Activated CD8-positive, alpha-beta memory T cell treated with anti-CD3 and anti-CD28 coated beads for 36 hours (primary cell): ENCODE data around the gene PDX1. TPM values are rescaled to one million over a fixed set of nuclear protein-coding genes. Genes with fewer than 3 reads are reported as not detected.

Source experiments
- CTCF ChIA-PET: fragments of 350-600 bp; sonication (Branson Sonifier 250); formaldehyde crosslinking; loops from one replicate; lab custom pipeline; 2021; ENCODE audit warnings: antibody characterized with exemption; lab: Charles Lee
- POLR2A ChIA-PET: fragments of 350-600 bp; sonication (Branson Sonifier 250); formaldehyde crosslinking; loops from one replicate; lab custom pipeline; 2021; ENCODE audit warnings: antibody characterized with exemption; lab: Charles Lee
- total RNA-seq, 2 experiments: library from RNA; stranded (reverse); gene quantifications; one replicate each; pipeline ENCODE4 v1.2.3, GENCODE V29; 2021

Gene PDX1
- total RNA-seq, 2 experiments from 2014 or later = not detected

DNA sequence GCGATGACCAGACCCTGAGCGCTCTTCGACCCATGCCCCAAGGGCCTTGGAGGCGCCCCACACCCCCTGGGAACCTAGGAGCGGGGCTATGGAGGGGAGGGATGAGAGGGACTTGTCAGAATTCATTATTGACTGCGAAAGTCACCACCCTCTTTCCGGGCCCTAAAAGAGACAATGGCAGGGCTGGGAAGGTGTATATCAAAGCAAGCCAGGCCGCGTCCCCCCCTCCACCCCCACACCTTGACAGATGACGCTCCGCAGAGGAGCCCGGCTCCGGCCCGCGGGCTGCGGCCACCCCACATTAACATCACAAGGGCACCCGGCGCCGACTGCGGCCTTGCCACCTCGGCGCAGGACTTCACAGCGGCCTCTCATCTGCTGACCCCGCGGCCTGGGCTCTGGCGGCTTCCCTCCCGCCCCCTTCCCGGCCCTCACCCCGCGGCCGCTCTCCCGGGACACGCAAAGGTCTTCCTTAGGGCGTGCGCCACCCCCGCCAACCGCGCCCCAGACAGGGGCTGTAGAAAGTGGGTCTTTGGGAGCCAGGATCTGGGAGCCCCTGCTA, 46.9 kb downstream of the PDX1 start:
- ChIA-PET CTCF (interaction anchor here (1.0 kb wide), 1 partner anchor 13 kb away, joined by 3 read pairs; no protein-coding TSS in a partner anchor), POLR2A (no interaction called here)

DNA sequence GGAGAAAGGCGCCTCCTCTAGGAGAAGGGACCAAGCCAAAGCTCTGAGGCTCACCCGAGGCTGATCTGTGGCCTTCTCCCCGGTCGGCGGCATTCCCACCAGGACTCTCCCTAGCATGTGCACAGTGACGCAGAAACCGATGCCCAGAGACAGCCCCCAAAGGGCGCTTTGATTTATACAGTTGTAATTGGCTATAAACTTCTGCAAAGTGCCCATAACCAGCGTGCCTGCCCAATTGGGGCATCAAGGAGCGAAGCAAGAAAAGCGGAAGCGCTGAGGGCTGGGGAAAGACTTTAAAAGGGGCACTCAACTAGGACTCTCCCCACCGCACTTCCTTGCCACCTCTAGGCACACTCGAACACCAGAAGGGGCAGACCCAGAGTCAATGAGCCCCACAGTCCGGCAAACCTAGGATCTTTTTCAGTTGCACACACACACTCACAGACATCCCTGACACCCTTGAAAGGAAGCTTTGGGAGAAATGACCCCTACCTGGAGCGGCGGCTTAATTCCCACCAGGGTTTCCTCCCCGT, 47.5 kb downstream of the PDX1 start:
- CTCF ChIA-PET = interaction anchor here (1.0 kb wide), 1 partner anchor 13 kb away, joined by 3 read pairs; no protein-coding TSS in a partner anchor
- POLR2A ChIA-PET = no interaction called here

DNA sequence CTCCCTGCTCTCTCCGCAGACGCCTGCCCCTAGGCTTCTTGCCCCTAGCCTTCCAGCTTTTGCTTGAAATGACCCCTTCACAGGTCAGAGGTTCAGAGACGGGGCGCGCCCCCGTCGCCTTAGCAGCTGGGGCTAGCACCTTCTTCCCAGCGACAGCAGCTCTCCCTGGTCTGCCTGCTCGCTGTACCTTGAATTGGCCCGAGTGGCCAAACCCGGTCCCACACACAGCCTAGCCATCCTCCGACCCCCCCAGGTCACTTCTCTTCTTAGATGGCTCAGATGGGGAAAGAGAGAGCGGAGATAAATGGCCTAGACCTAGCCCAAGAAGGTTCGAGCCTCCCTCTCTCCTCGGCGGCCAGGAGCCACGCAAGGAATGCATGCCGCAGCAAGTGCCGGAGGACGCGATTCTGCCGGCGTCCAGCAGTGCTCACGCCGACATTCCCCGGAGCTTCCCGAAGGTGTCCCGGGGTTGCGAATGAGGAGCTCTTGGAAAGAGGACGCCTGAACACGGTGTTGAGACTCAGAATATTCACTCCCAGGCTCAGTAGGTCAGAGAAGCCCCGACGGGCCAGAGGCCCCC, 48.0 kb downstream of the PDX1 start:
- ChIA-PET POLR2A (no interaction called here), CTCF (interaction anchor here (0.8 to 1.0 kb wide), 2 partner anchors 14 to 16 kb away, joined by 3 to 4 read pairs; no protein-coding TSS in a partner anchor)

DNA sequence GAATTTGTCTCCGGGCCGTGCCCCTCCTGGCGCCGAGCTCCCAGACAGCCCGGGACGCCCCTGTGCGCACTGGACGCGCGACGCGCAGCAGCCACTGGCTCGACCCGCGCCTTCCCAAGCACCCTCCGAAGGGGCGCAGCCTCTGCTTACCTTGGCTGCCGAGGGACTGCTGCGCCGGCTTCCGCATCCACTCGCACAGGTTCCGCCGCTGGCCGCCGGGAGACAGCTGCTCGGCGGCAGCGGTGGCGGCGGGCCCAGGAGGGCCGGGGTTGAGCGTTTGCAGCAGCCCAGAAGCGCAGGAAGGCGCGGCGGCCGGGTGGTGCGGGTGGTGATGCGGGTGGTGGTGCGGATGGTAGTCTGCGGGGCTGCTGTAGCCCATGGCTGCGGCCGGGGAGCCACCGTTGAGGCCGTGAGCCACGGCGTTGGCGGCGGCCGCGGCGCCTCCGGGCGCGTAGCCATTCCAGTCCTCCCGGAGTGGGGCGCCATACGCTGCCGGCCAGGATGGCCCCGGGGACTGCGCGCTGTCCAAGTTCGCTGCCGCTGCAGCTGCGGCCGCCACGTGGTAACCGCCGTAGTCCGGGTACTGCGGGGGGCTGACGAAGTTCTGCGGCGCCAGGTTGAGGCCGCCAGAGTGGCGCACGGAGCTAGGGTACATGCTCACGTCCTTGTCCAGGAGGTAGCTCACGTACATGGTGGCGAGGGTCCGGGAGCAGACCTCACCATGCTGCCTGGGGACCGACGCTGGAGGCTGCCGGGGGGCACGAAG, 48.7 kb downstream of the PDX1 start:
- ChIA-PET POLR2A (no interaction called here), CTCF (interaction anchor here (0.8 to 1.1 kb wide), 2 partner anchors 15 to 18 kb away, joined by 3 to 4 read pairs; no protein-coding TSS in a partner anchor)

DNA sequence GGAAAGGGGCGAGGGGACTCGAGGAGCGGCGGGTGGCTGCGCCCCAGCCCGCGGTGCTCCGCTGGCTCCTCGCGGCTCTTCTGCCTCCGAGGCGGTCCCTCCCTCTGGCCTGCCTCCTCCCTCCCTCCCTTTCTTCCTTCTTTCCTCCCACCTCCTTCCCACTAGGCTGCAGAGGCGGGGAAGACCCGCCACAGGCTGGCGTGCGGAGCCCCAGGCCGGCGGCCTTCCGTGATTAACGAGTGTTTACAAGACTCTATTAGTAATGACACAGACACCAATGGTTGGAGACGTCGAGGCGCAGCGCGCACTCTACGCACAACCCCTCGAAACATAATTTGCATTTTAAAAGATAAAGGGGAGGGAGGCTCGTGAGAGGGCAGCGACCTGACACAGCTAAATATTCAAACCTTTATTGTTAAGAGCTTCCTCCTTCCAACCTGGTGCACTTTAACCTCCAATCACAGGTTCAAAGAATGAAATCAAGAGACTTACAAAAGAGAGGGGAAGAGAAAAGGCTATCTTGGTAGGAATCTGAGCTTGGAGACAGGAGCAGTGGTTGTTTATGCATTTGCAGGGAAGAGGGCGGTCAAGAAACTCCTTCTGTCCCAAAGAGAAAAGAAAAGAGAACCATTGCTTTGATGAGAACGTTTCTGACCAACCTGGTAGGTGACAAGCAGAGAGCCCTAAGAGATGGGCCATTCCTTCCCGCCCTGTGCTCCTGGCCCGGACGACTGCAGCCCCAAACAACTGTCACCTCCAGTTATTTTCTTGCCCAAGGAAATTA, 49.5 kb downstream of the PDX1 start, which contains the start of gene CDX2:
CDX2 (minus strand) TSS at position 234 of the 784 bp plus-strand sequence. CDS start 309 bp downstream, outside the sequence.
- ChIA-PET POLR2A (no interaction called here), CTCF (interaction anchor here (1.1 kb wide), 1 partner anchor 17 kb away, joined by 3 read pairs; no protein-coding TSS in a partner anchor)

DNA sequence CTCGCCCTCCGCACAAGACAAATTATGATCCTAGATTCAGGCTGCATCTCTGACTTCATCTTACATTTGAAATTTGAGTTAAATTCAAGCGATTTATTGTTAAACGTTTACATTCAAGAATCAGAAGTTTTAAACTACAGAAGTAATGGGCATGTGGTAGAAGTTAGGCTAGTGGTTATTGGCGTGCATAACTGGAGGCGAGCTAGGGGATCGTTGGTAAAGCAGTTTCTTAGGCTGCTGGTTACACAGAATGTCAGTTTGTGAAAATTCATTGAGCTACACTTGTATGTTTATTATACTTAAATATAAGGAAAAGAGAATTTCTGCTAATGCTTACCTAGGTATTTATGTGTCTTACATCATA, 50.0 kb downstream of the PDX1 start:
- CTCF ChIA-PET = interaction anchor here (0.8 to 1.1 kb wide), 2 partner anchors 16 to 17 kb away, joined by 3 to 4 read pairs; no protein-coding TSS in a partner anchor
- POLR2A ChIA-PET = no interaction called here

DNA sequence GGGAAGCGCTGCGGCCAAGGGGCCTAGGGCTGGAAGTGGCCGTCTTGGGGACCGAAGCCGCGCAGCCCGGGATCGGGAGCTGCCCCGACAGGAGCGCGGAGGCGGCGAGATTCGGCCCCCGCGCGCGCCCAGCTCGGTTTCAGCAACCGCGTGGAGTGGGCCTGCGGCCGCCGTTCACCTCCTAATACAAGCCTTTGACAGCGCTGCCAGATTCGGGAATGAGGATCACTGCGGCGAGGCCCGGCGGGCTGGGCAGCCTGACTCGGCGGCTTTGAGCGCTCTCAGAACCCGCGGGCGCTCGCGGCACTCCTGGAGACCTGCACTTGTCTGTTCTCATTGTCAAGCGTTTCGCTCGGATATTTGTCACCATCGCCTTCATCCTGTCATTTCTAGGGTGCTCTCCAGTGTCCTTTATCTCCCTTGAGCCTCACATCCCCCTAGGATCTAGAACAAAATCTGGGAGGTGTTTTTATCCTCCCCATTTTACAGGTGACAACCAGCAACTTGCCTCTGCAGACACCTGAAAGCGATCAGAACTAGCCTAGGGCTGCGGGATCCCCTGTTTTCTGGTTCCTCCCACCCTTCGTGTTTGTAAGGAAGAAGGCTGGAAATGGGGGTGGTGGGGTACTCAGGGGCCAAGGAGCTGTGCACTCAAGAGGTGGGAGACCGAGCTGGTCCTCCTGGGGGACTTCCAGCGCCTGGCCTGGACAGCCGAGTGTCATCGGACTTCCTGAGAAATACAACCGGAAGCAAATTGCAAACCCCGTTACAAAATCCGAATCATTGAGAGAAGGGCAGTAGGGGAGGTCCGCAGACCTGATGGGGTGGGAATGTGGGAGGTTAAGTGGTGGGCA, 50.8 kb downstream of the PDX1 start:
- POLR2A ChIA-PET = no interaction called here
- CTCF ChIA-PET = interaction anchor here (0.8 to 1.3 kb wide), 2 partner anchors 16 to 17 kb away, joined by 3 to 4 read pairs; no protein-coding TSS in a partner anchor

DNA sequence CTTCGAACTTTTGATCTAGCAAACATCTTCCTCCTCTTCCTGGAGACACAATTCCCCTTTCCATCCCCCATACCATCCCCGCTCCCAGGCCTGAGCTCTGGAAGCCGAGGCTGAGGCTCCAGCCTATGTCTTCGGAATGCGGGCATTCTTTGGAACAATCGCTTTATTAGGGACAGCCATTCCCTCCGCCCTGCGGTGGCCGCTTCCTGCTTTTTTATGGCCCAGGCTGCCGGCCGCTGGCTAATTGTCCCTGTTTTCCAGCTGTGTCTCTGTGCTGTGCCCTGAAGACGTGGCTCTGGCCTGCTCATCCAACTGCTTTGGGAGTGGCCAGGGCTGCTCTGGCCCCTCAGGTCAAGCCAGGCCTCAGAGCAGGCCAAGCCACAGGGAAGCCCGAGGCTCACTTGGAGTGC, 51.4 kb downstream of the PDX1 start:
- ChIA-PET POLR2A (no interaction called here), CTCF (interaction anchor here (1.3 kb wide), 1 partner anchor 17 kb away, joined by 3 read pairs; no protein-coding TSS in a partner anchor)

DNA sequence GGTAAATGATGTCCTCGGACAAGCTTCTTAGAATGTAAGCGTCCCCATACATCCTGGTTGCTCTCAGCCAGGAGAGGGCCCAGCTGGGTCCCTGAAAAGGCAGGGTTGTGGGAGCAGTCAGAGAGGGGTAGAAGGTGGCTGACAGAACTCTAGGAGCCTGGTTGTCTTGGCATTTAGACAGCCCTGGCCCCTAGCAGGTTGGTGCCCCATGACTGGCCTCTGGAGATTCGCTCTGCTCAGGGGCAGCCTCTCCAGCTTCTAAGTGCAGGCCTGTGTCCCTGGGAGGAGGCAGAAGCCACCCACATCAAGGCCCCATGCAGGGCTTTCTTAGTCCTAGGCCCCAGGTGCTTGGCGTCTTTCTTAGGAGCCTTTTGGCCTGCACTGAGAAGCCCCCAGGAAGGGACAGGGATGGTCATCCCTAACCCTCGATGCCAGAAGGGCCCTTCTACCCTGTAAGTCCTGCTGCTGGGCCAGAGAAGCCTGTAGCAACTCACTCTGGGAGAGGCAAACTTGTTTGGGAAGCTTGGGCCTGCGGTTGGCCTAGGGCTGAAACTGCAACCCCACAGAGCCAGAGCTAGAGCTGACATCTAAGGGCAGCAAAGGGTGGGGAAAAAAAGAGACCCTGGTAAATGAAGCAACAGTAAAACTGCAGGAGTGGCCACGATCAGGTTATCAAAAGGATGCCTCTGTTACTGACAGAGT, 52.1 kb downstream of the PDX1 start:
- ChIA-PET CTCF (interaction anchor here (1.3 kb wide), 1 partner anchor 18 kb away, joined by 3 read pairs; no protein-coding TSS in a partner anchor), POLR2A (no interaction called here)

DNA sequence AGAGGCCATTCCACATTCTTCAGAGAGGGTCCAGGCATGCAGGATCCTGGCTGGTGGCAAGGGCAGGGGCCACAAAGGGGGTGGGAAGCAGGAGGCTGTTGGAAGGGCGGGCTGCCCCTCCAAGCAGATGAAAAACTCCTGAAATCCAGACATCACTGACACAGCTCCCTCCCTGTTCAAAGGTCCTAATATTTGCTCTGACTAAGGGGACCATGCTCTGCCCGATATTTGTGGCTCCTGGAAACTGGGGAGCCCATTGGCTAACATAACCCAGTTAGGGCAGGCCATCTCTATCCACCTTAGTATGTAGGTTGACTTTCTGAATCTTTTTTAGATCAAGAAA, 52.6 kb downstream of the PDX1 start:
- POLR2A ChIA-PET = no interaction called here
- CTCF ChIA-PET = no interaction called here

DNA sequence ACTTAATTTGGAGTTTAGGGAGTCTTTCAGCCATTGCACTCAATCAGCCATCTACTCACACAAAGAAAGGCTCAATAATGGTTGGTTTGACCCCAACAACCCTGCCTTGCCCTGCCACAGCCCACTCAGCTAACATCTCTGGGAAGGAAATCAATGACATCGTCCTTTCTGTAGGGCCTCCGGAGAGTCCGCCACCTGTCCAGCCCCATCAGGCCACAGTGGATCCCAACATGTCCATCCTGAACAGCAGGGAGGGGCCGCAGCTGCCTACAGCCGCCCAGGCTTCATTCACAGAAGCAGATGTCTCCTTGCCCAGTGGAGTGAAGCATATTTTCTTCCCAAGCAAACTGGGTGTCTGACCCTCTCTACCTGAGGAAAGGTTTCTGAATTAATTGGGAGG, 53.5 kb downstream of the PDX1 start:
- POLR2A ChIA-PET = no interaction called here
- CTCF ChIA-PET = no interaction called here

DNA sequence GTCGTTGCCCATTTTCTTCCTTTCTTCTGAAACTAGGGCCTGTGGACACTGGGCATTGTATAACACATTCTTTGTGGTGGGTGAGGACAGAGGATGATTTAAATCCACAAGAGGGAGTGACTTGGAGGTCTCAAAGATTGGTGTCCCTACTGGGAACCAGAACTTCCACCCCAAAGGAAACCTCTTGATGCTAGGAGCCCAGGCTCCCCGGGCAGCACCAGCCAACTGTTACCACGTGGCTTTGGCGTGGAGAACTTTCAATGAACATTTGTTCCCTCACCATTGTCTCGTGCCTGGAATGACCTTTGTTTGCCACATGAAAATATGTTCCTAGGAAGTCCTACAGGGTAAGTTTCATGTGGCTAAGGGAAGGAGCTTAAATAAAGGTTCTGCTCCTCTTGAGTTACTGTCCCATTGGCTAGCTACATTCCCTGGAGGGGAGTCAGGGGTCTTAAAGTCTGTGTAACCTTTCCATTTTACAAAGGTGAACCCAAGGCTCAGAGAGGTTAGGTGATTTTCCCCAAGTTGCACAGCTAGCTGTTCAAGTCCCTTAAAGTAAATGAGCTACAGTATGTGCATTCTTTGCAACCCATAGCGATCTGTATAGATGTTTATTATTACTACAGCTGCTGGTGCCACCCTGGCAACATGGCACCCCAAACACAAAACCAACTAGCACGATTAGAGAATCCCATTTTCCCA, 54.3 kb downstream of the PDX1 start:
- ChIA-PET POLR2A (no interaction called here), CTCF (no interaction called here)

Other genes starting within 250 kb of the PDX1 start
- not detected for gene GSX1, start 127.5 kb upstream of the PDX1 start, total RNA-seq
- not detected for gene CDX2, start 49.3 kb downstream of the PDX1 start, total RNA-seq
- not detected for gene URAD, start 68.7 kb downstream of the PDX1 start, total RNA-seq
- not detected for gene FLT3, start 180.6 kb downstream of the PDX1 start, total RNA-seq
- gene PAN3, start 218.5 kb downstream of the PDX1 start, total RNA-seq = 10 to 100 TPM; 28.8 to 29.7 TPM